HUDEP-2 (cell line): Measurements from ENCODE around the gene KPNA5.
"Not testable (repeated sequence)": the region's sequence is repeated elsewhere in the genome, so short reads cannot be mapped to it uniquely, and the experiment has no call there.

ENCODE experiments used
- DNase-seq, 76 experiments: peaks; one replicate each; lab custom pipeline; 2025; ENCODE audit not compliant: unreplicated experiment in 76 of 76; lab: John Stamatoyannopoulos, UW

KPNA5 gene

DNA sequence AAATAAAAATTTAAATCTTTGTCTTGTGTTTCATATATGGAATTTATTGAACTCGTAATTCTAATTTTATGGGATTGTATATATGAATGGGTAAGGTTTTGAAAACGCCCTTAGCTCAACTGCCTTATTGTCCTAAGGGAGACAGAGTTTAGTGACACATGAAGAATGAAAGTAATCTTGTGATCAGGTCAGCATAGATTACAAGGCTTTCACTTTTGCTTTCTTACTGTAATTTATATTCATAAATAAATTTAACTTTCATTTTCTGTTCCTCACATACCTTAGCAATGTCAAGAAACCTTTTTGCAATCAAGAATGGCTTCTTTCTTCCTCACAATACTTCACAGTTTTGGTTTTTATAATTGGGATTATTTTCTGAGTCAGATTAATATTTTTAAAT is 14.4 kb downstream of the KPNA5 start:
- DNase-seq, result no peak

DNA sequence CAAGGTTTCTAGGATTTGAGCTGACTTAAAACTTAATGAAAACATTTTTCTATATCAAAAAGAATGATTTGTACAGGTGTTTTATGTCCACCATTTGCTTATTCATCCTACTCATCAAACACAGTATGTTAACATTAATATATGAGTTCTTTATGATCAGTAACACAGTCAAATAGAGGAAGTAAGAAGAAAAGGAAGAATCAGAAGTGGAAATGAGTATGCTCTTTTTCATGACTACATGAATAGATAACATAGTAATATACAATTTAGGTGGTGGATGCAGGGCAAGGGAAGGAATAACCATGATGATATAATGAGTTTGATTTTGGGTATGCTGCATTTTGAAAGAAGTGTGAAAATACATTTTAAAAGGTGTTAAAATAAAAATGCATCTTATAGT is 16.5 kb downstream of the KPNA5 start:
- no peak for DNase-seq

DNA sequence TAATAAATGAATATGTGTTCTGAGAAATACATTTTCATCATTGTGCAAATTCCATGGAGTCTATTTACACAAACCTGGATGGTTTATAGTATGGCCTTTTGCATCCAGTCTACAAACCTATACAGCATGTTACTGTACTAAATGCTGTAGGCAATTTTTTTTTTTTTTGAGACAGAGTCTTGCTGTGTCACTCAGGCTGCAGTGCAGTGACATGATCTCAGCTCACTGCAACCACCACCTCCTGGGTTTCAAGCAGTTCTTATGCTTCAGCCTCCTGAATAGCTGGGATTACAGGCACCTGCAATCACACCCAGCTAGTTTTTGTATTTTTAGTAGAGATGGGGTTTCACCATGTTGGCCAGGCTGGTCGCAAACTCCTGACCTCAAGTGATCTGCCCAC is 22.9 kb downstream of the KPNA5 start:
- DNase-seq, result not testable (repeated sequence)

DNA sequence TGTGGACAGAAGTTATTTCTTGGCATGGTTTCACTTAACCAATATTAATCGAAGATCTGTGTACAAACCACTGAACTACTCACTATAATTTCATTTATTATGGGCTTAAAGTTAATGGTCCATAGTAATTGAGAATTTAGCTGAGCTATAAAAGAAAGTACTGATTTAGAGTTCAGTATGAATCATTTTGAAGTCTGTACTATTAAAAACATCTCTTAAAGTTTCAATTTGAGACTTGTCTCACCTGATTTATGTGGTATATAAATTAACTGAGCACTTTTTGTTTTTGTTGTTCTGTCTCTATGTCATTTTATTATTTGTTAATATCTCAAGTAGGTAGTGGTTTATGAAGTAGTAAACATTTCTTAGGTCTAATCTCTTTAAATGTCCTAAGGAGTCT is 24.9 kb downstream of the KPNA5 start:
- no peak for DNase-seq

DNA sequence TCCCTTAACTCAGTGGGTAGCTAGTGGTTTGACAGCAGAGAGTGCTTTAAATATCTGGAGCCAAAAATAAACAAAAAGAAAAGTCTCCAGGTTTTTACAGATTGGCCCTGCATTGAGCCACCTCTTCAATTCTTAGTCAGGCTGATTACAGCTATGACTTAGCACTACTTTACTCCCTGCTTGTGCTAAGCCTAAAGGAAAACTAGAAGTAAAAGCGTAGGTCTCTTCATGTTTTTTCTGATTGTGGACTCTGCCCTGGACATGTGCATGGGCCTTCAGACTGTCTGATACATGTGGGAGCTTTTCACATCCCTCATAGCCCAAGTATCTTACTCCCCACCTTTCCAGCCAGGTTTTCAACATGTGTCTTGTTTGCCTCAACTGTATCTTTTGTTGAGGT is 33.3 kb downstream of the KPNA5 start:
- no peak for DNase-seq

DNA sequence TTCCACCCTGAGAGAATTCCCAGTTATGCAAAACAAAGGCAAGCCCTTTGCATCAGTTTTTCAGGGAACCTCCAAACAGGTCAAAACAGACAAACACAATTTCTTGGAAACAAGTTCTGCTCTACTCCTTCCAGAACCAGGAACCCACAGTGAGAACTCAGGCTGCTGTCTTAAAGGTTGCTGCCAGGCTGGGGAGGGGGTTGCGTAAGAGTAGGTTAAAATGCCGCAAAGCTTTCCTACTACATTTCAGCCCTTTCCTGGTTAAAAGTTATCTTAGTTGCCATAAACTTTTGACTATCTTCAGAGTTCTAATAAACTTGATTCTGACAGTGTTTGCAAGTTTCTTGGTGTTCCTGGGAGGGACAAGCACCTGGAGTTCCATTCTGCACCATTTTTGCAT is 33.8 kb downstream of the KPNA5 start:
- no peak for DNase-seq

DNA sequence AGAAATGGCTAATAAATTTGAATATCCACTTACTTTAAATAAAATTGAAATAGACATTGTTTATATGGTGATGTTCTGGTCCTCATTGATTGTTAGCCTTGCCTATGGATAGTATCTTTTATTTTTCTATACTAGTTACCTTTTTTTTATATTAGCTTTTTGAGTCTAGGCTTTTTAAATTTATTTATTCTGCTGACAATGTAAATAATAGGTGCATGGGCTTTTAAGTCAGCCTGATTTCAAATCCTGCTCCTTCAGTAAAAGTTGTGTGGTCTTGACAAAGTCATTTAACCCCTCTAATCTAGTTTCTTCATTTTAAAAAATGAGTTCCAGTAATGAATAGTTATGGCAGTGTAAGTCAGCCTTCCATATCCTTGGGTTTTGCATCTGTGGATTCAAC is 45.9 kb downstream of the KPNA5 start:
- no peak for DNase-seq

DNA sequence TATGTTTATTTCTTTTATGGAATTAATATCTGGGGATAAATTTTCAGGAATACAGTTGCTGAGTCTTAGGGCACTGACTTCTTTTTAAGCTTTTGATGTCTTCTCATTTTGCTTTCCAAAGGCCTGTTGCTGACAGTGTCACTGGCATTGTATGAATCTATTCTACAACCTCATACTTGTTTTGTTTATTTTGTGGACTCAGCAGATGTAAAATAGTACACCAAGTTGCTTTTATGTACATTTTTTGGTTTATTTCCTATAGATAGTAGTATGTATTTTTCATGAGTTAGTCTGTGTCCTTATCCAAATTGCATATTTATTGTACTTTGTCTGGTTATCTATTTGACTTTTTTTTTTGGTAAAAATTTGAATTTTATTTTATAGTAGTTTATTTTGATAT is 49.5 kb downstream of the KPNA5 start:
- DNase-seq, result no peak

DNA sequence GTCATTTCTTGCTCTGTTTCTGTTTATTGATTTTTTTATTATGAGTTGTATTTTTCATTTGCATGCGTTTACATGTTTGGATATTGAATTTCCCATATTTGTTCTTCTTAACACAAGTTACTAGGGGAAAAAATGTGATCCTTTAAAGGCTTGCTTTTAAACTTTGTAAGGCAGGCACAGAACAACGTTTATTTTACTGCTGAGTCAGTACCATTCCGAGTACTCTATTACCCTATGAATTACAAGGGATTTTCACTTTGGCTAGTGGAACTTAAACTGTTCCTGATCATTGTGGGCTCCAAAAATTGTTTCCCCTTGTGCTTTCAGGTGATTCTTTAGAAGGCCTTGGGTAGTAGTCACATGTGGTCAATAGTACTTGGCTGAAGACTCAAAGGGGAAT is 56.0 kb downstream of the KPNA5 start:
- no peak for DNase-seq

DNA sequence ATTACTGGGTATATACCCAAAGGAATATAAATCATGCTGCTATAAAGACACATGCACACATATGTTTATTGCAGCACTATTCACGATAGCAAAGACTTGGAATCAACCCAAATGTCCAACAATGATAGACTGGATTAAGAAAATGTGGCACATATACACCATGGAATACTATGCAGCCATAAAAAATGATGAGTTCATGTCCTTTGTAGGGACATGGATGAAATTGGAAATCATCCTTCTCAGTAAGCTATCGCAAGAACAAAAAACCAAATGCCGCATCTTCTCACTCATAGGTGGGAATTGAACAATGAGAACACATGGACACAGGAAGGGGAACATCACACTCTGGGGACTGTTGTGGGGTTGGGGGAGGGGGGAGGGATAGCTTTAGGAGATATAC is 59.5 kb downstream of the KPNA5 start:
- not testable (repeated sequence) for DNase-seq

DNA sequence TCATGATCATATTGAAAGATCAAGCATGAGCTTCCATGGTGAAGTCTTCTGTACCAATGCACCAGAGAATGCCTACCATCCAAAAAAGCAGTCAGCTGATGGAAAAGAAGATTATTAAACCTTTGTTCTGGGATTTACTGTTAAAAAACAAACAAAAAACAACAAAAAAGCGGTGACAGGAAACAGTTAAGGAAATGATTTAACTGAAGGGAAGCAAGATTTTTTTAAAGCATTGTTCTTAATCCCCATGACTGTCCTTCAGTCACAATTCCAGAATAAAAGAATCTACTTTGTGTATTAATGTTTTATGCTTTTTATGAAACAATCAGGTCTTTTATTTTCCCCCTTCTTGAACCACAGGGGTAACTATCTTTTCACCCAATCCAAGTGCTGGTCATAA is 60.6 kb downstream of the KPNA5 start:
- no peak for DNase-seq

DNA sequence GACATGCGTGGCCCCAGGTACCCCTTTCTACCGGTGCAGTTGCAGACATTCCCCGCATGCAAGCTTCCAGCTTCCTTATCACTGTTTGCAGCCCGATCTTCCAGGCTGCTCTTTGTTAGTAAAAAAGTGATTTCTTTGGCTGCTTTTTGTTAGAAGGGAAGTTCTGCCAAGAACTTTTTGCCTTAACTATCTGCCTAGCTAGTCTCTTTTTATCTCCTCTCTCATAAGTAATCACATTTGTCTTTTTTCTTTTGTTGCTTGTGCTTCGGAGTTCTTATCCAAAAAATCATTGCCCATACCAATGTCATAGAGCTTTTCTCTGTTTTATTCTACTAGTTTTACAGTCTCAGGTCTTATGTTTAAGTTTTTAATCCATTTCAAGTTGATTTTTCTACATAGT is 64.2 kb downstream of the KPNA5 start:
- DNase-seq, result no peak

DNA sequence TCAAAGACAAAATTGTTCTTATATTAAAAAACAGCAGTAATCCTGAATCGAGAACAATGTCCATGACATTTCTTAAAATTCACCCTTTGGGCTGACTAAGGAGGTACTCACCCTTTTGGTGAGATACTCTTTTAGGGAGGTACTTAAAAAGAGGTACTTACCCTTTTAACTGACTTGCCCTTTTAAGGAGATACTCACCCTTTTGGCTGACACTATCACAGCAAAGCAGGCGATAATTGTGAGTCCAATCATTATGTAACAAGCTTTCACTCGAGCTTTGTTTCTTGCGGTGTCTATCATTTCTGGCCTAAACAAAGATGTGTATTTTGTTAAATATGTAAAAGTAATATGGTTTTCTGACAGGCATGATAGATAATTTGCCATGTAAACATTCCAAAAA is 80.8 kb downstream of the KPNA5 start:
- DNase-seq, result peak in 35 of 76 experiments; percentile 4 to 81 (median 44)

DNA sequence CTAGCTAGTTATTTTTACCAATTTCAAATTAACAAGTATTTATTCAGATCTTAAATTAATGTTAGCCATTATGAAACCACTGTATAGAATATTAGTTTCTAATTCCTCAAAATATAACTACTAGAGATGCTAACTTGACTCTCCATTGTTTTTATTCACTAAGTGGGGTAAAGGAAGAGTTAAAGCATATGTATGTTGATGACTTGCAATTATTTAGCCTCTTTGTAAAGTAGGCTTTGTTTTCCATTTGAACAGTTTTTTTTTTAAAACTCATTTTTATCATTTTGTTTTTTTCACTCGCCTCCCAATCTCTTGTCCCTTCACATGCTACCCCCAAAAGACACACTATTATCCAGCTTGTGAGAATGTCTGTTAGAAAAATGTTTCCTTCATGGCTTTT is 81.2 kb downstream of the KPNA5 start:
- DNase-seq, result no peak

DNA sequence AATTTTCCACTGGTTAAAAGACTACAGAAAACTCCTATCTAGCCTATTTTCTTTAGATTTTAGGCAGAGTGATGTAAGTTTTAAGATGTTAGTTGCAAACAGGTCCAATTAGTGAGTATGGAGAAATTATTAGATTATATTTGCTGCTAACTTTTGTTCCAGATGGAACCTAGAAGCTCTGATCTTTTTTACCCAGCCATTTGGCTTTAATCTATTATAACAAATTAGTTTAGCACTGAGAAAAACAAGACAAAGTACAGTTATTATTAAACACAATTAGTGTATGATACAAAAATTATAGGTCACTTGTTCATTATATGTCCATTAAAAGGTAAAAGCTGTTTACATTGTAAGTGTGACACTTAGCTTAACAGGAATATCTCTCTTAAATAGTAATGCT is 82.0 kb downstream of the KPNA5 start:
- peak in 1 of 76 experiments; percentile 2 for DNase-seq

DNA sequence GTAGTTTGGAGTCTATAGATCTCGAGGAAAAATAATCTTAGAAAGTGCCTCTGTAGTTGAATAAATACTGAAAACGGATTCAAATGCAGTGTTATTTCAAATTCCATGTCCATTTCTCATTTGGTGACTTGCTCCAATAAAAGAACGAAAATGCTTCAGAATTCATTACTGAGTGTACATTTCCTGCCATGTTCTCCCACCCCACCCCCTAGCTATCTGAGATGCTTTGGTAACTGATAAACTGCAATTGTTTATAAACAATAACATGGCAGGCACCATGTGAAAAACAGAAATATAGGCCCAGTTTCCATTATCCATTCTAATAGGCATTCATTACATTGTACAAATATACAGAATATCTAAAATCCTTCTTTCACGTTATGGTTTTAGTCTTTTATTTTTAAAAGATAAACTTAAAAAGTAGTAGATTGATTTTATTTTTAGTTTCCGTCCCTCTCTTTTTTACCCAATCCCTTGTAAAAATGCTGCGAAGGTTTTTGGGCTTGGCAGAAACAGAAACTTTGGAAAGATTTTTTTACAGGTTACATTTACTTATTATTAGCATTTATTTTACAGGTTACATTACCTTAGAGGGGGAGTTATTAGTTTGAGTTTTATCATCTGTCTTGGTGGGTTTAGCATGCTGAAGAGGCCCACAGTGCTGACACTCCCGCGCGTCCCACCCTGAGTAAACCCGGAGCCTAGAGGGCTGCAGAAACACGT is 83.1 kb downstream of the KPNA5 start:
- DNase-seq, result peak in 5 of 76 experiments; percentile 7 to 51 (median 19)

DNA sequence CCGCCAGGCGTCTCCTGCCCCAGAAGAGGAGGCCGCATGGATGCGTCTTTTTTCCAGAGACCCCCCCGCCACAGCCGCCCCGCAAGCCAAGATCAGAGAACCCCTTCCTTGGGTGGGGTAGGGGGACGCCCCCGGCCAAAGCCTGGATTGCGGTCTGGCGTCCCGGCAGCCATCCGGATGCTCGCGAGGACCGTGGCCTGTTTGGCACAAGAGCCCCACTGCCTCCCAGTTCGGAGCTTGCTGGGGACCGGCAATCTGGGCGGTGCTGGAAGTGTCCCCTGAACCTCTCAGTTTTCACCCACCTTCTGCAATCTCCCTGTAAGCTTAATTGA is 83.6 kb downstream of the KPNA5 start:
- peak in 14 of 76 experiments; percentile 10 to 58 (median 35) for DNase-seq

DNA sequence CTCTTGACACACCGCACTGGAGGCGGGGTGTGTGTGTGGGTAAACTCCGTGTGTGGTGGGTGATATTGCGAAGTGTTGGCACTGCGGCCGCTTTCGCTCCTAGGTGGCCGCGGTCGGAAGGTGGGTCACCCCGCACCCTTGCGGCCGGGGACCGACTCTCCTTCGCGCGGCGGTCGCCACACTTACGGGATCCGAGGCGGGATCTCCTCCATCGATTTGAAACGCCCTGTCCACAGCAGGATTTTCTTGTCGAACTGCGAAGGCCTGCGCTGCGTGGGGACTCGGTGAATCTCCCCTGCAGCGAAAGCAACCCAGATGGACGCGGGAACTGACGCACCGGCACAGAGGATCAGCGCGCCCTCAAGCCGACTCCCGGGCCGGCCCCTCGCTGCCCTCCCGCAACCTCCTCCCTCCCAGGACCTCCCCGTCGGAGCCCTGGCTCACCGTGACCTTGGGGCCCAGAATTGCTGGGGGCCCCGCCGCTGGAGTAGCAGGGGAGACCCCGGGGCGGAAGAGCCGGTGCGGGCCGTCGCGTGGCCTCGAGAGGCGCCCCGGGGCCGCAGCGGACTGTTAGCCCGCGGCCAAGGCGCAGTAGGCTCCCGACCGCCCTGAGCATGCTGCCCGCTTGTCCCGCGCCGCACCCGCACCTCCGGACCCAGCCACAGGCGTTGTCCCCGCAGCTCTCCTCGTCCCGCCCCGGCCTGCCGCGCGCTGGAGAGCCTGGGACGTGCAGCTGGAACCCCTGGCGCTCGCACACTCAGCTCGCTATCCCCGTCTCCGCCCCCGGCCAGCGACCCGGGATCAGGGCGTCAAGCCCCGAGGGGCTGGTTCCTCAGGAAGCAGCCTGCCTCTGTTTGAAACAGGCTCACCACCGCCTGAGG is 84.2 kb downstream of the KPNA5 start, which contains the start of gene FAM162B:
Gene FAM162B, minus strand, starts transcription at position 759 of the 881 bp plus-strand sequence. Its CDS starts 143 bp downstream, at position 616.
- DNase-seq, result peak in 23 of 76 experiments; percentile 9 to 49 (median 30)

DNA sequence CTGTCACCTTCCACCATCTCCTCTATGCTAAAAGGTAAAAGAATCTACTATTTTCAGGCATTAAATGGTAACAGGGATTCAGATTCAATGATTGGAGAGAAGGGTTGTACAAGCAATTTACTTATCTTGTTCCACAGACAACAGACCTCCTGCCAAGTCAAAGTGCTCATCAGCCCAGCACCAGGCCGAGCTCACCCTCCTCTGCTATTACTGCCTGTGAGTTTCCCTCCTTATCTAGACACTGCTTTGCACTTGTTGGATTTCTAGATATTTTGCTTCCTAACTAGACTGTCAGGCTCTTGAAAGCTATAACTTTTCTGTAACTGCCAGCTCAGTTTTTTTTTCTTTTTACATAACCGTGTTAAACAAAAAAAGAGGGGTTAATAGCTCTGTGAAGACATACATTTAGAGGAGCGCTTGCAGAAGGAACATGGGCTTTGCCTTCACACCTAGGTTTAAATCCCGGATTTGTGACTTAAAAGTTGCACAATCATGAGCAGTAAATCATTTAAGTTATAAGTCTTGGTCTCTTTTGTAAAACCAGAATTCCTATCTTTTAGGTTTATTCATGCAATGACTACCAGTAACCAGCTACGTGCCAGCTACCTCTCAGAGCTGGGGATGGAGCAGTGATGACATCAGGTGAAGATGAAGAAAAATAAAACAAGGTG is 85.6 kb downstream of the KPNA5 start:
- peak in 75 of 76 experiments; percentile 15 to 96 (median 77) for DNase-seq

DNA sequence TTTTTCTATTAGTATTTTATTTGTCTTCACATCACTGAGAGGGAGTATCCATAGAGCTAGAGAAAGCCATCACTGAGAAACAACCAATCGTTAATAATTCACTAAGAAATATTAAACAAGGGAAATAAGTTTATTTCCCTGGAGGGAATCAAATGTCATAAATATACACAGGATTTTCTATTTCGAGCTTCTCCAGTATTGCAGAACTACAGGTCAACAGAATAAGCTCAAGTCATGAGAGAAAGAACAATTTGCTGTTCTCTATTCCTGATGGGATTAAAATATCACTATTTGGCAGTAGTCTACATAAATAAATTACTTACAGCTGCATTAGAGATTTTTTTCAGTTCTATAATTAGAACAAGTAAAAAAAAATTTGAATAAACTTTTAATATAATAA is 86.7 kb downstream of the KPNA5 start:
- DNase-seq, result no peak

DNA sequence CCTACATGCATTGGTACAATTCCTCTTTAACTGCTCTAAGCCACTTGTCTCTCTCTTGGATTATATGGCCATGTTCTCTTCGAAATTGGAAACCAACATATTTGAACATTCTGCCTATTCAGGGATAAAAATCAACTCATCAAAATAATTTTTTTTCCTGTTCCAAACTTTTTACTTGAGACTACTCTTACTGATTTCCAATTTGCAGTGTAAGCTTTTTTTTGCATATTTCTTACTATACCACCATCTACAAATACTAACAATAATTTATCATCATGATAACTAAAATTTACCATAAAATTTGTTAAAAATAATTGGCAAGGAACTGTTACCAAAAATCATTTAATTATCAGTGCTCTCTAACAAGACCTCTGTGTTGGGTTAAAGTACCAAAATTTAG is 91.4 kb downstream of the KPNA5 start:
- no peak for DNase-seq
